ENCODE measurements around the gene MEOX2.

The MEOX2 gene

GRCh38 chr7:15607529-15608210 lies 78.8 kb downstream of the MEOX2 start:
- DNase-seq: no peak

GRCh38 chr7:15606561-15606960 lies 79.9 kb downstream of the MEOX2 start:
- no peak for DNase-seq

- DNase-seq: no peak
These were observed 82.3 kb downstream of the MEOX2 start for GRCh38 chr7:15604166-15604565.

- no peak for DNase-seq
These were observed 83.4 kb downstream of the MEOX2 start for GRCh38 chr7:15603124-15603523.

- DNase-seq: no peak
These were observed 84.2 kb downstream of the MEOX2 start for GRCh38 chr7:15602236-15602635.

- DNase-seq: no peak
These were observed 85.3 kb downstream of the MEOX2 start for GRCh38 chr7:15601175-15601574.

GRCh38 chr7:15600298-15600697 lies 86.2 kb downstream of the MEOX2 start:
- no peak for DNase-seq

GRCh38 chr7:15594461-15594860 lies 92.0 kb downstream of the MEOX2 start:
- no peak for DNase-seq

- no peak for DNase-seq
These were observed 93.1 kb downstream of the MEOX2 start for GRCh38 chr7:15593382-15593781.

- no peak for DNase-seq
These were observed 100.2 kb downstream of the MEOX2 start for GRCh38 chr7:15586266-15586665.

GRCh38 chr7:15584575-15584974 lies 101.9 kb downstream of the MEOX2 start:
- DNase-seq: no peak

GRCh38 chr7:15582773-15583172 lies 103.7 kb downstream of the MEOX2 start:
- no peak for DNase-seq

GRCh38 chr7:15581352-15581951 lies 105.0 kb downstream of the MEOX2 start:
- DNase-seq: no peak

GRCh38 chr7:15580604-15581351 lies 105.7 kb downstream of the MEOX2 start:
- no peak for DNase-seq

GRCh38 chr7:15577600-15577999 lies 108.9 kb downstream of the MEOX2 start:
- DNase-seq: no peak

GRCh38 chr7:15571301-15571878 lies 115.1 kb downstream of the MEOX2 start:
- DNase-seq: no peak

- DNase-seq: no peak
These were observed 118.8 kb downstream of the MEOX2 start for GRCh38 chr7:15567652-15568051.

- DNase-seq: no peak
These were observed 119.4 kb downstream of the MEOX2 start for GRCh38 chr7:15567036-15567435.

- DNase-seq: no peak
These were observed 120.0 kb downstream of the MEOX2 start for GRCh38 chr7:15566476-15566875.

- DNase-seq: no peak
These were observed 124.6 kb downstream of the MEOX2 start, which contains the start of gene AGMO for GRCh38 chr7:15561835-15562234. TSS of gene AGMO (minus strand) at chr7:15562015.

Data from amniotic stem cell (primary cell).